AG09309 (cell line): ENCODE data around the gene ATP1A2.

Experiments
- DNase-seq: peaks from one replicate; pipeline ENCODE4 v3.0.0-alpha.2; 2010; ENCODE audit warnings: low read depth
- H3K4me3 ChIP-seq: 2 replicates; pipeline ENCODE4 v1.5.1; 2011; ENCODE audit warnings: mild to moderate bottlenecking, low read depth, low read length, moderate library complexity; ENCODE audit not compliant: control insufficient read depth
- TF ChIP-seq, protein P1 (sequence below): IDR thresholded peaks from 2 replicates; pipeline ENCODE4 v1.5.1; 2011; ENCODE audit warnings: mild to moderate bottlenecking, low read depth, low read length, inconsistent platforms; ENCODE audit not compliant: insufficient read depth, control insufficient read depth; ENCODE audit errors: missing control alignments

The ATP1A2 gene

DNA sequence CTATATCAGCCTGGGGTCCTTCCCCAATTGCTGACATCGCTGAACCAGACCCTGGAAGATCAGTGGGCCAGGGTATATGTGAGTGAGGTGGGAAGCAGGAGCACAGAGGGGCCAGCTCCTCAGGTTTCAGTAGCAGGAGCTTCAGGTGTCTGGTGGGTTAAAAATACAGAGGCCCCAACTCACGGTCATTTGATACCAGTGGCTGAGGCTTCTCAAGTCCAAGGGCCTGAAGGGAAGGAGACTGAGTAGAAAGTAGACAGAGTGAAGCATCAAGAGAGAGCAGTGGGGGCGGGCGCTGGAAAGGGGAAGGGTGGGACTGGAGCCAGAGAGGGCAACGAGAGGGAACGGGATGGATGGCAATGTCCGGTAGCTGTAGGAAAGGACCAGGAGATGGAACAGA lies 72.8 kb downstream of the ATP1A2 start:
- DNase-seq = no peak
- H3K4me3 ChIP-seq = no peak overlapping the region
- TF ChIP-seq, protein P1, sequence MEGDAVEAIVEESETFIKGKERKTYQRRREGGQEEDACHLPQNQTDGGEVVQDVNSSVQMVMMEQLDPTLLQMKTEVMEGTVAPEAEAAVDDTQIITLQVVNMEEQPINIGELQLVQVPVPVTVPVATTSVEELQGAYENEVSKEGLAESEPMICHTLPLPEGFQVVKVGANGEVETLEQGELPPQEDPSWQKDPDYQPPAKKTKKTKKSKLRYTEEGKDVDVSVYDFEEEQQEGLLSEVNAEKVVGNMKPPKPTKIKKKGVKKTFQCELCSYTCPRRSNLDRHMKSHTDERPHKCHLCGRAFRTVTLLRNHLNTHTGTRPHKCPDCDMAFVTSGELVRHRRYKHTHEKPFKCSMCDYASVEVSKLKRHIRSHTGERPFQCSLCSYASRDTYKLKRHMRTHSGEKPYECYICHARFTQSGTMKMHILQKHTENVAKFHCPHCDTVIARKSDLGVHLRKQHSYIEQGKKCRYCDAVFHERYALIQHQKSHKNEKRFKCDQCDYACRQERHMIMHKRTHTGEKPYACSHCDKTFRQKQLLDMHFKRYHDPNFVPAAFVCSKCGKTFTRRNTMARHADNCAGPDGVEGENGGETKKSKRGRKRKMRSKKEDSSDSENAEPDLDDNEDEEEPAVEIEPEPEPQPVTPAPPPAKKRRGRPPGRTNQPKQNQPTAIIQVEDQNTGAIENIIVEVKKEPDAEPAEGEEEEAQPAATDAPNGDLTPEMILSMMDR = no peak

DNA sequence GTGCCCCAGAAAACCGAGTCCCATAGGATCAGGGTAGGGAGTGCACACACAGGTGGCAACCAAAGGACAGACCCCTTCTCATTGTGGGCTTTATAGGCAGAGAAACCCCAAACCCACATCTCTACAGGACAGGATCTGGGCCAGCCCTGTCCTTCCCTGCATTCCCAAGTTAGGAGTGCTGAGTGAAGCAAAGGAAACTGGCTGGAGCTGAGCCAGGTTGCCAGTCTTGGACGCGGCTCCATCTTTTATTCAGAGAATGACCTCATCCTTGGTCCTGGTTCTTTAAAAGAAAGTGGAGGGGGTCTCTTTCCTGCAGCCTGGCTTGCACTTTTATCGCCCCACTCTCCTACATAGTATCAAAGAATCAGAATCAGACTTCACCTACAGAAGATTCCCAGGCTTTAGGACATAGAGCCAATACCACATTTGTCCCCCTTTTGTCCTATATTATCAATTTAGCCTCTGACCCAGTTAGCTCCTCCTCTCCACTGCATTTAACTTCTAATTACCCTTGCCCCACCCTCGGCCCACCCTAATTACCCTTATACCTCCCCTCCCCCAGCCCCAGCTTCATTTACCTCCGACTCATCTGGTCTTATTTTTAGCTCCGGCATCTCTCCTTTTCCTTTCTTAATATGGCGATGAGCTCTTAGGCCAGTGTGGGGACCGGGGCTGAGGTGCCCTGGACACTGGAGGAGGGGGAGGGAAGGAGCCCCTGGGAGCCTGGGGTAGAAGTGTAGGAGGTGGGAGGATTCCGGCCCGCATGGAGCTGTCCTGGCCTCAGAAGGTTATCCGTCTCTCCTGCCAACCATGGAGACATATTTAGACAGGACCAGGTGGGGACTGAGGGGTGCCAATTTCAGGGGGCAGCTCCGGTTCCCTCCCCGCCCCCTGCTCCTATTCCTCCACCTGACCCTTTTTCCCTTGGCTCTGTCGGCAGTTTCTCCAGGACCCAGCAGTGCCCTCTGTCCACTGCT lies 74.4 kb downstream of the ATP1A2 start, which contains the start of gene CASQ1:
TSS of gene CASQ1 (plus strand) at position 927 of the 977 bp plus-strand sequence. CDS start 177 bp downstream, outside the sequence.
- DNase-seq = no peak
- TF ChIP-seq, protein P1 = no peak
- H3K4me3 ChIP-seq = no peak within 1 kb of the TSS

DNA sequence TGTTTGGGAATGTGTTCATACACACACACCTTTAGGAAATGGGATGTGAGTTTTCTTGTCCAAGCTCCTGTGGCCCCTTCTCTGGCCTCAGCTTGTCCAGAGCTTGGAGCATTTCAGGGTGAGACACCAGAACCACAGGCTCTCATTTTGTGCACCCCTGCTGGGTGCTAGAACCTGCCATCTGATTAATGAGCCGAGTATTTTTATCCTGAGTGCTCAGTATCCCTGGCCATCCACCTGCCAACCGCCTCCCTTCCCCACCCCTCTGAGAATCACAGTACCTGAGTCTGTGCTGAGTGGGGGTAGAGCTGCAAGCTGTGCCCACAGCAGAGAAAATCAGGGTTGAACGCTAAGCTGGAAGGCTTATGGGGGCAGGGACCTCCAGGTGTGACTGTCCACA lies 76.2 kb downstream of the ATP1A2 start:
- DNase-seq = no peak
- H3K4me3 ChIP-seq = no peak overlapping the region
- TF ChIP-seq, protein P1 = no peak

DNA sequence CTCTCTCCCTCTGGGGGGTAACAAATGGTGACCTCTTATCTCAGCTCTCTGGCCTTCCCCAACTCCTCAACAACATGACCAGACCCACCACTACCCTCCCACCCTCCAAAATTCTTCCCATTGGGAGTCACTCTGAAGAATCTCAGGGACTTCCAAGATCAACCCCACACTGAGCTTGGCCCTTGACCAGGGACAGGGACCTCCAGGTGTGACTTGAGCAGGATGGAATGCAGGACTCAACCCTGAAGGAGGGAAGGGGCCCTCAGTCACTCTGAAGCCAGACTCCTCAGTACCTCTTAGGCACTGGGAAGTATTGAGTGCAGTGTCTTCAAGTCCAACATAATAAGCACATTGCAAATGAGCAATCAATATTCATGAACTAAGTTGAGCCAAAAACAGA lies 76.7 kb downstream of the ATP1A2 start:
- no peak overlapping the region for H3K4me3 ChIP-seq
- no peak for DNase-seq
- TF ChIP-seq, protein P1 = no peak
